DOHH2 (cell line): Measurements from ENCODE around the gene DCLK2.

Source experiments
- EZH2phosphoT487 ChIP-seq: fragments of 200-600 bp; sonication (generic); IDR thresholded peaks from 2 replicates; pipeline ENCODE4 v1.6.1; 2017; ENCODE audit warnings: borderline replicate concordance, mild to moderate bottlenecking, antibody characterized with exemption, low read length, moderate library complexity, mixed read lengths
- TF ChIP-seq, protein P1 (sequence below): fragments of 200-600 bp; sonication (generic); IDR thresholded peaks from one replicate; pipeline ENCODE4 v1.5.1; 2014; ENCODE audit warnings: antibody characterized with exemption, mild to moderate bottlenecking, low read depth, low read length; ENCODE audit not compliant: poor library complexity, severe bottlenecking

GRCh38 chr4:150253965-150254630 is 175.9 kb downstream of the DCLK2 start:
- TF ChIP-seq, protein P1, sequence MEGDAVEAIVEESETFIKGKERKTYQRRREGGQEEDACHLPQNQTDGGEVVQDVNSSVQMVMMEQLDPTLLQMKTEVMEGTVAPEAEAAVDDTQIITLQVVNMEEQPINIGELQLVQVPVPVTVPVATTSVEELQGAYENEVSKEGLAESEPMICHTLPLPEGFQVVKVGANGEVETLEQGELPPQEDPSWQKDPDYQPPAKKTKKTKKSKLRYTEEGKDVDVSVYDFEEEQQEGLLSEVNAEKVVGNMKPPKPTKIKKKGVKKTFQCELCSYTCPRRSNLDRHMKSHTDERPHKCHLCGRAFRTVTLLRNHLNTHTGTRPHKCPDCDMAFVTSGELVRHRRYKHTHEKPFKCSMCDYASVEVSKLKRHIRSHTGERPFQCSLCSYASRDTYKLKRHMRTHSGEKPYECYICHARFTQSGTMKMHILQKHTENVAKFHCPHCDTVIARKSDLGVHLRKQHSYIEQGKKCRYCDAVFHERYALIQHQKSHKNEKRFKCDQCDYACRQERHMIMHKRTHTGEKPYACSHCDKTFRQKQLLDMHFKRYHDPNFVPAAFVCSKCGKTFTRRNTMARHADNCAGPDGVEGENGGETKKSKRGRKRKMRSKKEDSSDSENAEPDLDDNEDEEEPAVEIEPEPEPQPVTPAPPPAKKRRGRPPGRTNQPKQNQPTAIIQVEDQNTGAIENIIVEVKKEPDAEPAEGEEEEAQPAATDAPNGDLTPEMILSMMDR: no peak
- TF ChIP-seq EZH2phosphoT487: no peak
